NT2/D1 (cell line): ENCODE measurements around the gene GAP43.

ENCODE experiments used
- DNase-seq: peaks from one replicate; pipeline ENCODE4 v3.0.0-alpha.2; 2011; ENCODE audit warnings: low read depth, low spot score
- H3K27me3 ChIP-seq: 2 replicates; pipeline ENCODE4 v1.6.0; 2011; ENCODE audit warnings: mild to moderate bottlenecking; ENCODE audit not compliant: insufficient read length, insufficient read depth
- H3K36me3 ChIP-seq: 2 replicates; pipeline ENCODE4 v1.6.1; 2011; ENCODE audit warnings: mild to moderate bottlenecking, low read length, mixed read lengths; ENCODE audit not compliant: insufficient read depth, insufficient read length
- H3K4me1 ChIP-seq: 2 replicates; pipeline ENCODE4 v1.5.1; 2011; ENCODE audit not compliant: insufficient read depth, insufficient read length
- H3K4me3 ChIP-seq: 2 replicates; pipeline ENCODE4 v1.5.1; 2011; ENCODE audit warnings: low read depth; ENCODE audit not compliant: insufficient read length
- H3K9ac ChIP-seq: 2 replicates; pipeline ENCODE4 v1.6.0; 2011; ENCODE audit warnings: low read depth; ENCODE audit not compliant: insufficient read length
- H3K9me3 ChIP-seq: 2 replicates; pipeline ENCODE4 v1.5.1; 2011; ENCODE audit warnings: mild to moderate bottlenecking, low read length; ENCODE audit not compliant: insufficient read depth
- SUZ12 ChIP-seq: IDR thresholded peaks from 2 replicates; pipeline ENCODE4 v1.6.1; 2011; ENCODE audit not compliant: insufficient read length, insufficient read depth; ENCODE audit errors: extremely low read depth
- YY1 ChIP-seq: IDR thresholded peaks from 2 replicates; pipeline ENCODE4 v1.6.1; 2011; ENCODE audit not compliant: insufficient read length, insufficient read depth
- ZNF274 ChIP-seq: IDR thresholded peaks from 2 replicates; pipeline ENCODE4 v1.6.1; 2011; ENCODE audit warnings: mild to moderate bottlenecking, low read depth, low read length

Gene GAP43

DNA sequence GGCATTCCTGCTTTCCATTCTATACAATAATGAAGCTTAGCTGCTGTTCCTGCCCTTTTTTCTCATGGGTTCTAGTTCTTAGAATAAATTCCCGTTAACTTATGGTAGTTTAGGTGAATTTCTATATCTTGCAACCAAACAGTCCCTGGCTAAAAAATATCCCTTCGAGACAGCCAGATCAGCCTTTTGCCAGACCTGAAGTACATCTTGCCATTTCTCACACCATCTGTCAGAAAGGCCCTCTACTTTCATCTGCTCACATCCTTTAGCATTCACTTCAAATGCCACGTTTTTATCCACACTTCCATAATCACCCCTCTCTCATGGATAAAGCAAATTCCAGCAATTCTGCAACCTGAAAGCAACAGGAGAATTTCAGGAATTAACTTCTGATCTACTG, 145.4 kb downstream of the GAP43 start:
- TF ChIP-seq YY1 (no peak), ZNF274 (no peak), SUZ12 (no peak)
- Histone ChIP-seq H3K9ac (no peak overlapping the region), H3K27me3 (no peaks in the 10 kb centered on the region), H3K4me1 (no peaks in the 10 kb centered on the region), H3K36me3 (no peaks in the 10 kb centered on the region), H3K4me3 (no peak overlapping the region), H3K9me3 (no peaks in the 10 kb centered on the region)
- DNase-seq = no peak
